ENCODE results near the gene SLC7A6OS.

Gene SLC7A6OS

DNA sequence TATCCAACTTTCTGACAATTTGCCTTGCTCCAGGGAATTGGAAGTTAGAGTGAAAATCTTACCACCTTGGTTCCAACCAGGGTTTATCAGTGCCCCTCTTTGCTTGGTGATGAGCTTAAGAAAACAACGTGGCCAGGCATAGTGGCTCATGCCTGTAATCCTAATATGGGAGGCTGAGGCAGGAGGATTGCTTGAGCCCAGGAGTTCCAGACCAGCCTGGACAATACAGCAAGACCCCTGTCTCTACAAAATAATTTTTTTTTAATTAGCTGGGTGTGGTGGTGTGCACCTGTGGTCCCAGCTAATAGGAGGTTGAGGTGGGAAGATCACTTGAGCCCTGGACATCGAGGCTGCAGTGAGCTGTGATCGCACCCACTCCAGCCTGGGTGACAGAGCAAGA is 25.1 kb downstream of the SLC7A6OS start:
- Histone ChIP-seq H3K27ac (replicated peaks) (peak overlapping the region; percentile 88), H3K4me3 (replicated peaks; ENCODE audit: insufficient read depth, low read length) (no peak overlapping the region), H3K27me3 (ENCODE audit: insufficient read depth, poor library complexity, severe bottlenecking) (no peaks in the 10 kb centered on the region)
- TF ChIP-seq POLR2AphosphoS5 (IDR thresholded peaks at IDR 0.05; ENCODE audit: low read depth): no peak
- TF ChIP-seq, protein P1, sequence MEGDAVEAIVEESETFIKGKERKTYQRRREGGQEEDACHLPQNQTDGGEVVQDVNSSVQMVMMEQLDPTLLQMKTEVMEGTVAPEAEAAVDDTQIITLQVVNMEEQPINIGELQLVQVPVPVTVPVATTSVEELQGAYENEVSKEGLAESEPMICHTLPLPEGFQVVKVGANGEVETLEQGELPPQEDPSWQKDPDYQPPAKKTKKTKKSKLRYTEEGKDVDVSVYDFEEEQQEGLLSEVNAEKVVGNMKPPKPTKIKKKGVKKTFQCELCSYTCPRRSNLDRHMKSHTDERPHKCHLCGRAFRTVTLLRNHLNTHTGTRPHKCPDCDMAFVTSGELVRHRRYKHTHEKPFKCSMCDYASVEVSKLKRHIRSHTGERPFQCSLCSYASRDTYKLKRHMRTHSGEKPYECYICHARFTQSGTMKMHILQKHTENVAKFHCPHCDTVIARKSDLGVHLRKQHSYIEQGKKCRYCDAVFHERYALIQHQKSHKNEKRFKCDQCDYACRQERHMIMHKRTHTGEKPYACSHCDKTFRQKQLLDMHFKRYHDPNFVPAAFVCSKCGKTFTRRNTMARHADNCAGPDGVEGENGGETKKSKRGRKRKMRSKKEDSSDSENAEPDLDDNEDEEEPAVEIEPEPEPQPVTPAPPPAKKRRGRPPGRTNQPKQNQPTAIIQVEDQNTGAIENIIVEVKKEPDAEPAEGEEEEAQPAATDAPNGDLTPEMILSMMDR (IDR thresholded peaks at IDR 0.05; ENCODE audit: insufficient read depth, low read length): no peak
- DNase-seq (ENCODE audit: low read depth in 1 of 2, low spot score in 1 of 2): no peak

DNA sequence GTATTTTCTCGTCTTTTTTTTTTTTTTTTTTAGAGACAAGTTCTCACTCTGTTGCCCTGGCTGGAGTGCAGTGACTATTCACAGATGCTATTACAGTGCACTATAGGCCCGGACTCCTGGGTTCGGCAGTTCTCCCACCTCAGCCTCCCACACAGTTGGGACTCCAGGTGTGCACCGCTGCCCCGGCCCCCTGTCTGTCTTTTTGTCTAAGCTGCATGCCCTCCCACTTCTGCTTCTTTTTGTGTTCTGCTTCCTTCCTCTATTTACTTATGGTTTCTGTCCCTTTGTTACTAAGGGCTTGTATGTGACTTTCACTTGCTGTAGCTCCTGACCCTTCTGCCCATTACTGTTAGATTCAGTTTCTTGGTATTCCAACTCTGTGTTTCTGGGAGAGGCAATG is 25.9 kb downstream of the SLC7A6OS start:
- peak in 1 of 2 experiments; percentile 77 for DNase-seq (ENCODE audit: low read depth in 1 of 2, low spot score in 1 of 2)
- peak overlapping the region; percentile 88 for H3K27ac ChIP-seq (replicated peaks)

DNA sequence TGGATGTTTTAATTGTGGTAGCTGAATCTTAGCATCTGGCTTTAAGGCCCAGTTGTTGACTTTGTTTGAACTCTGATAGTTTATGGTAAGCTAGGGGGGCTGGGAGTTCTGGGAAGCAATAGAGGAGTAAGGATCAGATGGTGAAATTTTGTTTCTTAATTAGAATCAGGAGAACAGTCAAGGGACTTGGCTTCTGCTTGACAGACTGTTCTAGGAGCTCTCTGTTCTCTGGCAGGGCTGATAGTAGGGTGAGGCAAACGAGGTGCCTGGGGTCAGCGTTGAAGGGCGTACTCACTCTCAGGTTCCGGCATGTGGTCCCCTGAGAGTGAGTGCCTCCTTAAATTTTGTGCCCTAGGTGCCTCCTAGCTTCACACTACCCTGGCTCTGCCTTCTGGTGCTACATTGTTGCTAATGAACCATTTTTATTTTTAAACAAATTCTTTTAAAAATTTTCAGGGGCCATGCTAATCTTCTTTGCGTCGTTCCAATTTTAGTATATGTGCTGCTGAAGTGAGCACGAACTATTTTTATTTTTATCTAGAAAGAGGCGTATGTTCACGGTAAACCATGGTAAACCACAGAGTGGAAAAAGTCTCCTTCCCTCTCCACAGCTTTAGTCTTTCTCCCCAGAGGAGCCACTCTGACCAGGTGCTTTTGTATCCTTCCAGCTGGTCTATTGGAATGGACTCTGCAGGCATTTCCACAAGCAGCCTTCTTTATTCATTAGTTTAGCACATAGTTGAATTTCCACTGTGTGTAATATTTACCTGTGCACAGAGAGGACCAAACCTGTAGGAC is 26.7 kb downstream of the SLC7A6OS start:
- TF ChIP-seq POLR2AphosphoS5 (IDR thresholded peaks at IDR 0.05; ENCODE audit: low read depth) (no peak), GABPA (IDR thresholded peaks at IDR 0.05; ENCODE audit: low read depth) (no peak), SPI1 (IDR thresholded peaks at IDR 0.05; ENCODE audit: borderline replicate concordance, low read depth) (no peak)
- TF ChIP-seq, protein P1 (IDR thresholded peaks at IDR 0.05; ENCODE audit: insufficient read depth, low read length): no peak
- TF ChIP-seq, protein P2, sequence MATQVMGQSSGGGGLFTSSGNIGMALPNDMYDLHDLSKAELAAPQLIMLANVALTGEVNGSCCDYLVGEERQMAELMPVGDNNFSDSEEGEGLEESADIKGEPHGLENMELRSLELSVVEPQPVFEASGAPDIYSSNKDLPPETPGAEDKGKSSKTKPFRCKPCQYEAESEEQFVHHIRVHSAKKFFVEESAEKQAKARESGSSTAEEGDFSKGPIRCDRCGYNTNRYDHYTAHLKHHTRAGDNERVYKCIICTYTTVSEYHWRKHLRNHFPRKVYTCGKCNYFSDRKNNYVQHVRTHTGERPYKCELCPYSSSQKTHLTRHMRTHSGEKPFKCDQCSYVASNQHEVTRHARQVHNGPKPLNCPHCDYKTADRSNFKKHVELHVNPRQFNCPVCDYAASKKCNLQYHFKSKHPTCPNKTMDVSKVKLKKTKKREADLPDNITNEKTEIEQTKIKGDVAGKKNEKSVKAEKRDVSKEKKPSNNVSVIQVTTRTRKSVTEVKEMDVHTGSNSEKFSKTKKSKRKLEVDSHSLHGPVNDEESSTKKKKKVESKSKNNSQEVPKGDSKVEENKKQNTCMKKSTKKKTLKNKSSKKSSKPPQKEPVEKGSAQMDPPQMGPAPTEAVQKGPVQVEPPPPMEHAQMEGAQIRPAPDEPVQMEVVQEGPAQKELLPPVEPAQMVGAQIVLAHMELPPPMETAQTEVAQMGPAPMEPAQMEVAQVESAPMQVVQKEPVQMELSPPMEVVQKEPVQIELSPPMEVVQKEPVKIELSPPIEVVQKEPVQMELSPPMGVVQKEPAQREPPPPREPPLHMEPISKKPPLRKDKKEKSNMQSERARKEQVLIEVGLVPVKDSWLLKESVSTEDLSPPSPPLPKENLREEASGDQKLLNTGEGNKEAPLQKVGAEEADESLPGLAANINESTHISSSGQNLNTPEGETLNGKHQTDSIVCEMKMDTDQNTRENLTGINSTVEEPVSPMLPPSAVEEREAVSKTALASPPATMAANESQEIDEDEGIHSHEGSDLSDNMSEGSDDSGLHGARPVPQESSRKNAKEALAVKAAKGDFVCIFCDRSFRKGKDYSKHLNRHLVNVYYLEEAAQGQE (IDR thresholded peaks at IDR 0.05; ENCODE audit: insufficient replicate concordance, low read depth): no peak
- DNase-seq (ENCODE audit: low read depth in 1 of 2, low spot score in 1 of 2): no peak
- Histone ChIP-seq H3K27me3 (ENCODE audit: insufficient read depth, poor library complexity, severe bottlenecking) (no peaks in the 10 kb centered on the region), H3K27ac (replicated peaks) (peak overlapping the region; percentile 88), H3K4me3 (replicated peaks; ENCODE audit: insufficient read depth, low read length) (no peak overlapping the region)

More for the DNA sequence above, 25.9 kb downstream of the SLC7A6OS start:
- H3K27me3 ChIP-seq (ENCODE audit: insufficient read depth, poor library complexity, severe bottlenecking): no peaks in the 10 kb centered on the region
- no peak overlapping the region for H3K4me3 ChIP-seq (replicated peaks; ENCODE audit: insufficient read depth, low read length)
- TF ChIP-seq, protein P1 (IDR thresholded peaks at IDR 0.05; ENCODE audit: insufficient read depth, low read length): no peak
- peak; percentile 45; the same call in 1 of the 2 replicates for TF ChIP-seq POLR2AphosphoS5 (IDR thresholded peaks at IDR 0.05; ENCODE audit: low read depth)
- peak; percentile 91 for TF ChIP-seq SPI1 (IDR thresholded peaks at IDR 0.05; ENCODE audit: borderline replicate concordance, low read depth)
- TF ChIP-seq GABPA (IDR thresholded peaks at IDR 0.05; ENCODE audit: low read depth): no peak

DNA sequence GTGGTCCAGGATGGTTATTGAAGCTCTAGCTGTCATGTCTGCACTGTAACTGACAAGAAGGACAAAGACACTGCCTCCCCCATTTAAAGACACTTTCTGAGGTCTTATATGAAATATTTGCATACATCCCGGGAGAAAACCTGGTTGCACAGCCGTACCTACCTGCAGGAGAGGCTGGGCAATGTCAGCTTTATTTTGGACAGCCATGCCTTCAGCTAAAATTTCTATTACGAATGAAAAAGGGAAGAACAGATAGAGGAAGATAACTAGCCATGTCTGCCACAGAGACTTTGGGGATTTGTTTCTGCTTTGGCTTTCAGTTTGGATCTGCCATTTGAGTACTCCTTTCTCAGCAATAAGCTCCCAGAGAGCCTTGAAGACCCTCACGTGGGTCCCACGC is 27.4 kb downstream of the SLC7A6OS start:
- H3K27ac ChIP-seq (replicated peaks): peak overlapping the region; percentile 88
- DNase-seq (ENCODE audit: low read depth in 1 of 2, low spot score in 1 of 2): no peak

More for the DNA sequence above, 27.4 kb downstream of the SLC7A6OS start:
- no peaks in the 10 kb centered on the region for H3K27me3 ChIP-seq (ENCODE audit: insufficient read depth, poor library complexity, severe bottlenecking)
- TF ChIP-seq SPI1 (IDR thresholded peaks at IDR 0.05; ENCODE audit: borderline replicate concordance, low read depth): peak; percentile 66; the same call in 1 of the 2 replicates
- TF ChIP-seq, protein P1 (IDR thresholded peaks at IDR 0.05; ENCODE audit: insufficient read depth, low read length): no peak
- no peak overlapping the region for H3K4me3 ChIP-seq (replicated peaks; ENCODE audit: insufficient read depth, low read length)
